GM23248 (cell line): ENCODE results near the gene POFUT2. TPM values are rescaled to one million over a fixed set of nuclear protein-coding genes. Genes with fewer than 3 reads are reported as not detected.

ENCODE experiments used
- DNase-seq: peaks from one replicate; pipeline ENCODE4 v3.0.0-alpha.2; 2015
- H2AFZ ChIP-seq: fragments of 200-600 bp; sonication (generic); 2 replicates; pipeline ENCODE4 v1.6.1; 2016; ENCODE audit warnings: antibody characterized with exemption
- H3F3A ChIP-seq: fragments of 200-600 bp; sonication (generic); 2 replicates; pipeline ENCODE4 v1.6.1; 2016; ENCODE audit warnings: mild to moderate bottlenecking, antibody characterized with exemption, mixed run types; ENCODE audit not compliant: insufficient read depth
- H3K27ac ChIP-seq: fragments of 200-600 bp; sonication (generic); 2 replicates; pipeline ENCODE4 v1.5.1; 2016; ENCODE audit warnings: mild to moderate bottlenecking
- H3K27me3 ChIP-seq: fragments of 200-600 bp; sonication (generic); replicated peaks from 2 replicates; pipeline ENCODE4 v1.6.1; 2016; ENCODE audit warnings: mild to moderate bottlenecking; ENCODE audit not compliant: insufficient read depth
- H3K36me3 ChIP-seq: fragments of 200-600 bp; sonication (generic); 2 replicates; pipeline ENCODE4 v1.6.1; 2016; ENCODE audit warnings: low read depth, mild to moderate bottlenecking
- H3K4me1 ChIP-seq: fragments of 200-600 bp; sonication (generic); 2 replicates; pipeline ENCODE4 v1.6.1; 2016; ENCODE audit warnings: mild to moderate bottlenecking; ENCODE audit not compliant: insufficient read depth
- H3K4me2 ChIP-seq: fragments of 200-600 bp; sonication (generic); one replicate; pipeline ENCODE4 v1.6.1; 2016; ENCODE audit warnings: mild to moderate bottlenecking; ENCODE audit not compliant: unreplicated experiment
- H3K4me3 ChIP-seq: fragments of 200-600 bp; sonication (generic); 2 replicates; pipeline ENCODE4 v1.5.1; 2016; ENCODE audit warnings: mild to moderate bottlenecking
- H3K79me2 ChIP-seq: fragments of 200-600 bp; sonication (generic); 2 replicates; pipeline ENCODE4 v1.6.1; 2016; ENCODE audit warnings: mild to moderate bottlenecking; ENCODE audit not compliant: insufficient read depth
- H3K9ac ChIP-seq: fragments of 200-600 bp; sonication (generic); 2 replicates; pipeline ENCODE4 v1.6.1; 2016; ENCODE audit warnings: mild to moderate bottlenecking
- H3K9me2 ChIP-seq: fragments of 200-600 bp; sonication (generic); 2 replicates; pipeline ENCODE4 v1.6.1; 2016; ENCODE audit warnings: mixed run types, mild to moderate bottlenecking, moderate library complexity; ENCODE audit not compliant: insufficient read depth
- H3K9me3 ChIP-seq: fragments of 200-600 bp; sonication (generic); one replicate; pipeline ENCODE4 v1.6.1; 2017; ENCODE audit warnings: low read depth
- H4K20me1 ChIP-seq: fragments of 200-600 bp; sonication (generic); 2 replicates; pipeline ENCODE4 v1.6.0; 2016; ENCODE audit not compliant: insufficient read depth
- EZH2 ChIP-seq: fragments of 200-600 bp; sonication (generic); IDR thresholded peaks from 2 replicates; pipeline ENCODE4 v1.6.1; 2018; ENCODE audit warnings: antibody characterized with exemption, mild to moderate bottlenecking; ENCODE audit not compliant: insufficient read depth, poor library complexity, severe bottlenecking
- EZH2phosphoT487 ChIP-seq: fragments of 200-600 bp; sonication (generic); IDR thresholded peaks from 2 replicates; pipeline ENCODE4 v1.6.1; 2018; ENCODE audit warnings: antibody characterized with exemption, moderate library complexity, mild to moderate bottlenecking, low read depth; ENCODE audit not compliant: insufficient read depth
- WGBS, 2 experiments: methylation state at CpG; one replicate each; pipeline ENCODE4 v1.1.6; 2015 to 2017; ENCODE audit warnings: low lambda C conversion rate in 2 of 2, low coverage in 1 of 2; ENCODE audit errors: missing lambda C conversion rate in 2 of 2; 5-methylcytosine and 5-hydroxymethylcytosine counted together
- in situ Hi-C: fragments of 300-500 bp; cut with MboI; formaldehyde crosslinking; loops from 2 replicates; pipeline ENCODE4 v1.15.0; 2020
- polyA plus RNA-seq: library from polyadenylated mRNA; unstranded; fragments of >200 nt; fragmentation: Nextera tagmentation; extraction: Ambion mirVana; gene quantifications from 2 replicates; pipeline ENCODE4 v1.2.1, GENCODE V29; 2016
- total RNA-seq: library from RNA; depleted of rRNA; stranded (reverse); fragments of >200 nt; shearing (Covaris generic); gene quantifications from 2 replicates; pipeline ENCODE4 v1.2.3, GENCODE V29; 2014

POFUT2 gene
- total and polyA plus RNA-seq, 2 experiments from 2014 or later, result 30.1 to 48.2 TPM

- 39 to 57% methylated on average over 28 of the region's 28 CpGs for WGBS, 2 experiments
- Histone ChIP-seq H3K27ac (no peak overlapping the region), H3K9me3 (no peaks in the 10 kb centered on the region), H3K27me3 (peaks cover 15% of the 10 kb centered on the region), H3K4me3 (peak overlapping the region; percentile 51), H2AFZ (peak overlapping the region; percentile 92), H4K20me1 (no peaks in the 10 kb centered on the region), H3K9ac (no peak overlapping the region), H3K4me1 (peaks cover 3% of the 10 kb centered on the region), H3K36me3 (no peaks in the 10 kb centered on the region), H3F3A (peaks cover 10% of the 10 kb centered on the region), H3K9me2 (no peaks in the 10 kb centered on the region), H3K79me2 (no peaks in the 10 kb centered on the region), H3K4me2 (peak overlapping the region; percentile 42)
- TF ChIP-seq EZH2, result no peak
- no peak for TF ChIP-seq EZH2phosphoT487
- DNase-seq, result peak; percentile 40
- in situ Hi-C loops, result no loop called here
These were observed 53.6 kb downstream of the POFUT2 start for GRCh38 chr21:45234127-45234526.

DNA sequence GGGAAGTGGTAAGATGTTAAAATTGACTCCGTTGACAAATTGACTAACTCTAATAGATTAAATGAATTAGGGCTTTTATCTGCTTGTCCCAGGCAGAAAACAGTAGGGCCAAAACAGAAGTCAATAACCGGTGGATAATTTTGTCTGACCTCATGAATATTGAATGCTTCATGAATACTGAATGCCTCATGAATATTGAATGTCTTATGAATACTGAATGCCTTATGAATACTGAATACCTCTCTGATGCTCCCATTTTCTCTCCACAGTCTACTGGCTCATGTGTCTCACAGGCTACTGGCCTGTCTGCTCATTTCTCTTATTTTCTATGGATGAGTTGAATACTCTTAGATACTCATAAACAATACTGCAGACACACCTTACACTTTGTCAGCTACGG is 56.0 kb downstream of the POFUT2 start:
- Histone ChIP-seq H3K79me2 (no peaks in the 10 kb centered on the region), H4K20me1 (no peaks in the 10 kb centered on the region), H3K27me3 (peaks cover 15% of the 10 kb centered on the region), H2AFZ (no peak overlapping the region), H3K9me2 (no peaks in the 10 kb centered on the region), H3K4me1 (peaks cover 25% of the 10 kb centered on the region), H3K36me3 (no peaks in the 10 kb centered on the region), H3K4me2 (no peak overlapping the region), H3K9ac (no peak overlapping the region), H3K9me3 (no peaks in the 10 kb centered on the region), H3F3A (peaks cover 32% of the 10 kb centered on the region), H3K4me3 (no peak overlapping the region), H3K27ac (no peak overlapping the region)
- 78 to 81% methylated on average over 3 of the region's 3 CpGs for WGBS, 2 experiments
- in situ Hi-C loops, result no loop called here
- DNase-seq, result no peak
- TF ChIP-seq EZH2phosphoT487 (no peak), EZH2 (no peak)

DNA sequence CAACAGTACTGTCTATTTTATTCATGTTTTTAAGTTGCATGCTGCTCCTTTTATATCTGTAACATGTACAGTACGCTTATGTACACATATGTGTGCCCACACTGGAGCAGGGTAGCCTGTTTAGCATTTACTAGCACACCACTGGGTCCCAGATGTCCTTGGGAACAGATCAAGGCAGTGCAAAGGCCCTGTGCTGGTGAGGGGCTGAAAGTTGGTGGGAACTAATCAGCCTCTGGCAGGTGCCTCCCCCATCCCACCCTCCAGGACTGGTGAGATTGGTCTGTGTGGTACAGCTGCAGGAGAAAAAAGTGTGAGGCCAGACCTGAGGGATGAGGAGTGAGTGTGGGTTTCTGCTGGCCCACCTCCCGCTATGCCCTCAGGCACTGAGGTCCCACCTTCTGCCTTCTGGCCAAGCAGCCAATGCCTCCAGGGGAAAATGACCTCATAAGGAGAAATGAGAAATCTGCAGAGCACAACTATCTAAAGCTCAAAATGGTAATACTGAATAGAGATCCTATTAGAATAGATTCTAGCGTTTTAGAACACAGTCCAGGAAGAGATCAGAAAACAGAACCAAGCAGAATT is 58.9 kb downstream of the POFUT2 start:
- Histone ChIP-seq H4K20me1 (no peaks in the 10 kb centered on the region), H3K4me1 (peaks cover 29% of the 10 kb centered on the region), H3K4me3 (no peak overlapping the region), H3F3A (peaks cover 37% of the 10 kb centered on the region), H3K27ac (peak overlapping the region; percentile 62), H3K9me2 (no peaks in the 10 kb centered on the region), H2AFZ (no peak overlapping the region), H3K27me3 (peaks cover 14% of the 10 kb centered on the region), H3K79me2 (no peaks in the 10 kb centered on the region), H3K4me2 (peak overlapping the region; percentile 68), H3K36me3 (no peaks in the 10 kb centered on the region), H3K9ac (no peak overlapping the region), H3K9me3 (no peaks in the 10 kb centered on the region)
- no peak for TF ChIP-seq EZH2phosphoT487
- no peak for TF ChIP-seq EZH2
- in situ Hi-C loops, result no loop called here
- DNase-seq, result peak; percentile 31
- WGBS, 2 experiments, result 19 to 21% methylated on average over 3 of the region's 3 CpGs

DNA sequence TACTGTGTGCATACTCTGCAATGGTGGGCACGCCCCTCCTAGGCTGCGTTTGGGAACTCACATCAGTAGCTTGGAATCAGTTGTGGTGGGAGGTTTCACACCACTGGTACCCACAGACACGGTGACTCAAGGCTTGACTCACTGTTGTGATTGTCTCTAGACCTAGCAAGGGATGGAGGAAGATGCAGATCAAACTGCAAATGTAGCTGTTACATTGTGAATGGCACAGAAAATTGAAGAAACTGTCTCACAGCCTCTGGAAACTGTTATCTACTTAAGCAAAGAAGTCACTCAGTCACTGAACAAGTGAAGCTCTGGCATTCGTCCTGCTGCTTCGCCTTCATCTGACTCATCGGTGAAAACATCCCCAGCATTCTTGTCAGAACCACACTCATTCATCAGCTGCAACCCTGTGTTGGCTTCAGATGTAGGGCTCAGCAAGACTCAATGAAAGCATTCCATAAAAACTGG is 59.5 kb downstream of the POFUT2 start:
- Histone ChIP-seq H4K20me1 (no peaks in the 10 kb centered on the region), H3K36me3 (no peaks in the 10 kb centered on the region), H3K79me2 (no peaks in the 10 kb centered on the region), H3K27ac (peak overlapping the region; percentile 62), H3K9ac (peak overlapping the region; percentile 18; the same call in 1 of the 2 replicates), H3K9me2 (no peaks in the 10 kb centered on the region), H3F3A (peaks cover 33% of the 10 kb centered on the region), H3K9me3 (no peaks in the 10 kb centered on the region), H3K27me3 (peaks cover 9% of the 10 kb centered on the region), H3K4me1 (peaks cover 29% of the 10 kb centered on the region), H3K4me3 (peak overlapping the region; percentile 26; the same call in 1 of the 2 replicates), H2AFZ (no peak overlapping the region), H3K4me2 (peak overlapping the region; percentile 70)
- DNase-seq, result peak; percentile 98
- WGBS, 2 experiments, result 2% methylated on average over 6 of the region's 6 CpGs
- TF ChIP-seq EZH2 (no peak), EZH2phosphoT487 (0 out of 2 replicates have a peak, but pooled peaks have one; percentile 54)
- in situ Hi-C loops, result no loop called here
